H1 (cell line): ENCODE measurements around the gene FOXB1. TPM values are rescaled to one million over a fixed set of nuclear protein-coding genes. Genes with fewer than 3 reads are reported as not detected.

ENCODE experiments used
- ATF2 ChIP-seq: IDR thresholded peaks from 2 replicates; pipeline ENCODE4 v1.6.1; 2012; ENCODE audit warnings: low read length, inconsistent platforms
- NANOG ChIP-seq: IDR thresholded peaks from 2 replicates; pipeline ENCODE4 v1.6.1; 2011; ENCODE audit warnings: low read length, low read depth, mild to moderate bottlenecking, inconsistent platforms; ENCODE audit not compliant: insufficient read depth, poor library complexity, severe bottlenecking
- PHF8 ChIP-seq: fragments of 200-600 bp; sonication (generic); conservative IDR thresholded peaks from 2 replicates; pipeline ENCODE4 v1.7.1; 2012; ENCODE audit warnings: low read depth, mild to moderate bottlenecking, inconsistent platforms, low read length, moderate library complexity
- SUZ12 ChIP-seq: fragments of 200-600 bp; sonication (generic); IDR thresholded peaks from 2 replicates; pipeline ENCODE4 v1.6.1; 2012; ENCODE audit warnings: mild to moderate bottlenecking, inconsistent platforms, low read length, moderate library complexity, mixed read lengths
- polyA plus RNA-seq, 7 experiments: library from polyadenylated mRNA; depleted of rRNA in 3 of 7; stranded (reverse) in 5 of 7; unstranded in 2 of 7; fragments of >200 nt in 5 of 7; fragments of 200-250 nt in 2 of 7; gene quantifications; 1 replicate in 5 of 7; 2 replicates in 1 of 7; 4 replicates in 1 of 7; pipeline versions ENCODE4 v1.2.1 to v1.2.3, GENCODE V29; 2011 to 2013; ENCODE audit warnings: missing spikeins in 2 of 7, mixed read lengths in 2 of 7
- total RNA-seq: library from RNA; stranded (reverse); fragmentation: NEBNext Ultra II Directional; extraction: Animal tissue kit (Norgen Biotek cat#: 25700); gene quantifications from 2 replicates; pipeline ENCODE4 v1.2.1, GENCODE V29; 2021

Gene FOXB1
- total and polyA plus RNA-seq, 2 of the 8 experiments (the other 6 are each of a cell fraction or from before 2014, with no cell fraction given) = 0.92 to 1.5 TPM

GRCh38 chr15:60000113-60000823 is 3.8 kb upstream of the FOXB1 start (continued):
- TF ChIP-seq ATF2 (no peak), SUZ12 (no peak; the same call in 1 of the 2 replicates), PHF8 (no peak), NANOG (no peak)
